Erythroblast (primary cell): ENCODE results near the gene DYNLT5.
"Not testable (repeated sequence)": the region's sequence is repeated elsewhere in the genome, so short reads cannot be mapped to it uniquely, and the experiment has no call there.

ENCODE experiments used
- DNase-seq, 2 experiments: peaks; one replicate each; lab custom pipeline; 2025; lab: John Stamatoyannopoulos, UW
- GATA1 ChIP-seq: IDR thresholded peaks from 2 replicates; pipeline ENCODE4 v1.6.1; 2011; ENCODE audit warnings: low read depth, mild to moderate bottlenecking, control low read depth, low read length, moderate library complexity
- POLR2A ChIP-seq: IDR thresholded peaks from 2 replicates; pipeline ENCODE4 v1.6.1; 2011; ENCODE audit warnings: mild to moderate bottlenecking, low read length

The DYNLT5 gene

GRCh38 chr1:66787641-66788040 lies 35.4 kb downstream of the DYNLT5 start:
- no peak for DNase-seq
- TF ChIP-seq GATA1 (no peak), POLR2A (no peak)

GRCh38 chr1:66788231-66788939 lies 36.1 kb downstream of the DYNLT5 start:
- TF ChIP-seq POLR2A (no peak), GATA1 (no peak)
- no peak for DNase-seq

GRCh38 chr1:66791621-66792610 lies 39.7 kb downstream of the DYNLT5 start:
- TF ChIP-seq POLR2A (no peak), GATA1 (no peak)
- DNase-seq = peak in 1 of 2 experiments; percentile 2

GRCh38 chr1:66795839-66796238 lies 43.6 kb downstream of the DYNLT5 start:
- DNase-seq = not testable (repeated sequence)

GRCh38 chr1:66809245-66809644 lies 57.0 kb downstream of the DYNLT5 start:
- DNase-seq = no peak
- no peak for TF ChIP-seq GATA1

GRCh38 chr1:66809736-66810326 lies 57.6 kb downstream of the DYNLT5 start:
- TF ChIP-seq GATA1 = no peak
- no peak for TF ChIP-seq POLR2A
- DNase-seq = no peak

- TF ChIP-seq GATA1 = no peak
- no peak for TF ChIP-seq POLR2A
- DNase-seq = no peak
These were observed 72.5 kb downstream of the DYNLT5 start for GRCh38 chr1:66824771-66825170.
